ENCODE results near the gene MDFIC2. TPM values are rescaled to one million over a fixed set of nuclear protein-coding genes. Genes with fewer than 3 reads are reported as not detected.
"Not testable (repeated sequence)": the region's sequence is repeated elsewhere in the genome, so short reads cannot be mapped to it uniquely, and the experiment has no call there.

MDFIC2 gene
- total and polyA plus RNA-seq, 8 donors = not detected

DNA sequence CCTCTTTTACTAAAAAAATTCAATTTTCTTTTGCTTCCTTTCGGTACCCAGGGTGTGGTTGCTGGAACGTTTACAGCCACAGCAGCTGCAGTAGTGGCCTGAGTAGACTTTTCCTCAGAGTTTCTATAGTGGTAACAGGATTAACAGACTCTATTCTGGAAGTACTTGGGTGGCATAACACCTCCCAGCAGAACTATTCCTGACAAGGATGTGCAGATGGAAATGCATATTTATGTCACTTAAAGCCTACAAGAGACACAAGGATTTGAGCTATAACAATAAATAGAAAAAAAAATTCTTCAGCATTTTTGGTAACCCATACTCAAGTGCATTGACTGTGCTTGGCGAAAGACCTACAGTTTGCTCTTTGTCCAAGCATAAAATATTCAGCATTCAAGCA, 94.0 kb downstream of the MDFIC2 start:
- Histone ChIP-seq H3K4me1 (no peaks in the 10 kb centered on the region), H3K27me3 (no peaks in the 10 kb centered on the region), H3K4me3 (no peak overlapping the region), H3K36me3 (no peaks in the 10 kb centered on the region), H3K27ac (no peak overlapping the region), H3K9me3 (no peaks in the 10 kb centered on the region)
- TF ChIP-seq, protein P1, sequence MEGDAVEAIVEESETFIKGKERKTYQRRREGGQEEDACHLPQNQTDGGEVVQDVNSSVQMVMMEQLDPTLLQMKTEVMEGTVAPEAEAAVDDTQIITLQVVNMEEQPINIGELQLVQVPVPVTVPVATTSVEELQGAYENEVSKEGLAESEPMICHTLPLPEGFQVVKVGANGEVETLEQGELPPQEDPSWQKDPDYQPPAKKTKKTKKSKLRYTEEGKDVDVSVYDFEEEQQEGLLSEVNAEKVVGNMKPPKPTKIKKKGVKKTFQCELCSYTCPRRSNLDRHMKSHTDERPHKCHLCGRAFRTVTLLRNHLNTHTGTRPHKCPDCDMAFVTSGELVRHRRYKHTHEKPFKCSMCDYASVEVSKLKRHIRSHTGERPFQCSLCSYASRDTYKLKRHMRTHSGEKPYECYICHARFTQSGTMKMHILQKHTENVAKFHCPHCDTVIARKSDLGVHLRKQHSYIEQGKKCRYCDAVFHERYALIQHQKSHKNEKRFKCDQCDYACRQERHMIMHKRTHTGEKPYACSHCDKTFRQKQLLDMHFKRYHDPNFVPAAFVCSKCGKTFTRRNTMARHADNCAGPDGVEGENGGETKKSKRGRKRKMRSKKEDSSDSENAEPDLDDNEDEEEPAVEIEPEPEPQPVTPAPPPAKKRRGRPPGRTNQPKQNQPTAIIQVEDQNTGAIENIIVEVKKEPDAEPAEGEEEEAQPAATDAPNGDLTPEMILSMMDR (IDR thresholded peaks at IDR 0.05) = no peak
- intact Hi-C loops (cut with DNase I) = no loop called here
- no peak for ATAC-seq
- DNase-seq = no peak

GRCh38 chr3:70211274-70211673, 101.2 kb downstream of the MDFIC2 start:
- H3K27me3 ChIP-seq; H3K4me1 ChIP-seq; H3K36me3 ChIP-seq; ATAC-seq; DNase-seq; intact Hi-C loops (cut with DNase I); H3K9me3 ChIP-seq; H3K4me3 ChIP-seq; H3K27ac ChIP-seq: not testable (repeated sequence)

DNA sequence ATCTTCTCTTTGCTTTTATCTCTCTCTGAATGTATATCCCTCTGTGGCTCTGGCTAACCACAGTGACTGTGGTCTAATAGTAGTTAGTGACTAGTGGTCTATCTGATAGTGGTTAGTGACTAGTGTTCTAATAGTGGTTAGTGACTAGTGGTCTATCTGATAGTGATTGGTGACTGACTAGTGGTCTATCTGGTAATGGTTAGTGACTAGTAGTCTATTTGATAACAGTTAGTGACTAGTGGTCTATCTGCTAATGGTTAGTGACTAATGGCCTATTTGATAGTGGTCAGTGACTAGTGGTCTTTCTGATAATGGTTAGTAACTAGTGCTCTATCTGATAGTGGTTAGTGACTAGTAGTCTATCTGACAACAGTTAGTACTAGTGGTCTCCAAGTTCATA, 110.5 kb downstream of the MDFIC2 start:
- DNase-seq (no peak), ATAC-seq (no peak)
- Histone ChIP-seq H3K27ac (no peak overlapping the region), H3K36me3 (no peaks in the 10 kb centered on the region), H3K27me3 (no peaks in the 10 kb centered on the region), H3K4me1 (no peaks in the 10 kb centered on the region), H3K9me3 (no peaks in the 10 kb centered on the region), H3K4me3 (no peak overlapping the region)
- intact Hi-C loops (cut with DNase I) = no loop called here
- TF ChIP-seq, protein P1 (IDR thresholded peaks at IDR 0.05) = no peak

DNA sequence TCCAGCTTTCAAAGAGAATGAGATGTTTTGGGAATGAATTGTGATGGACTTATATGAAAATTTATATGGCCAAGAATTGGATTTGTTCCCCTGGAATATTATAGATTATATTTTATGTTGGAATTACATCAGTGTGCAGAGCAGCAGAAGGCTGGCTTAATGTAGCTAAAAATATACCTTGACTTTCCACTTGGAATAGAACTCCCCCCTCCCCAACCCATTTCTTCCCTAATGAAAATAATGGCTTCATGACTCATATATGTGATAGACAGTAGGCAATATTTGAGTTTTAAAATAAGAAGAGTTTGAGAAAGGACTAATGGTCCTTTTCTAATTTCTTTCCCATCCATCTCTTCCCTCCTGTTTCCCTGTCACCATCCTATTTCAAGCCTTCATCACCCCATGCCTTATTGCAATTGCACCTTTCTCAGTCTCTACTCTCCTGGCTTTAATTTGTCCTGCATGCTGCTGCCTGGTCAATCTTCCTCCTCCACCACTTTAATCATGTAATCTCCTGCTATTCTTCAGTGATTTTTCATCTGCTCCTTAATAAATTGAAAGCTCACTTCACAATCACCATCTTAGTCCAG, 122.5 kb downstream of the MDFIC2 start:
- H3K27ac ChIP-seq = no peak overlapping the region
- DNase-seq (no peak), ATAC-seq (no peak)
- no peaks in the 10 kb centered on the region for H3K4me1 ChIP-seq
- no peaks in the 10 kb centered on the region for H3K36me3 ChIP-seq
- H3K4me3 ChIP-seq = no peak overlapping the region
- no peaks in the 10 kb centered on the region for H3K9me3 ChIP-seq
- TF ChIP-seq, protein P1 (IDR thresholded peaks at IDR 0.05) = no peak
- intact Hi-C loops (cut with DNase I) = no loop called here
- H3K27me3 ChIP-seq = no peaks in the 10 kb centered on the region

GRCh38 chr3:70186221-70186620, 126.2 kb downstream of the MDFIC2 start:
- DNase-seq (no peak), ATAC-seq (no peak)
- no peaks in the 10 kb centered on the region for H3K4me1 ChIP-seq
- H3K4me3 ChIP-seq = no peak overlapping the region
- no peaks in the 10 kb centered on the region for H3K9me3 ChIP-seq
- H3K27ac ChIP-seq = no peak overlapping the region
- H3K36me3 ChIP-seq = no peaks in the 10 kb centered on the region
- intact Hi-C loops (cut with DNase I) = no loop called here
- TF ChIP-seq, protein P1 (IDR thresholded peaks at IDR 0.05) = no peak
- peaks cover 0 to 17% of the 10 kb centered on the region in 2 donors for H3K27me3 ChIP-seq

DNA sequence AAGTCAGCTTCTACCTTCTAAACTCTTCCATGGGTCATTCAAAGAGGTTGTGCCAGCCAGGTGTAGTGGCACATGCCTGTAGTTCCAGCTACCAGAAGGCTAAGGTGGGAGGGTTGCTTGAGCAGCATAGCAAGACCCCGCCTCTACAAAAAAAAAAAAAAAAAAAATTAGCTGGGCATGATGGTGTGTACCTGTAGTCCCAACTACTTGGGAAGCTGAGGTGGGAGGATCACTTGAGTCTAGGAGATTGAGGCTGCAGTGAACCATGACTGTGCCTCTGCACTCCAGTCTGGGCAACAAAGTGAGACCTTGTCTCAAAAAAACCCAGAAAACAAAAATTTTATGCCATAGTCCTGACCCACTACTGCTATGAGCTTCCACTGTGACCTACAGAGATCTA, 126.8 kb downstream of the MDFIC2 start:
- peaks cover 0 to 17% of the 10 kb centered on the region in 2 donors for H3K27me3 ChIP-seq
- no peaks in the 10 kb centered on the region for H3K4me1 ChIP-seq
- no peak overlapping the region for H3K27ac ChIP-seq
- H3K9me3 ChIP-seq = no peaks in the 10 kb centered on the region
- ATAC-seq (no peak), DNase-seq (no peak)
- intact Hi-C loops (cut with DNase I) = no loop called here
- H3K36me3 ChIP-seq = no peaks in the 10 kb centered on the region
- no peak overlapping the region for H3K4me3 ChIP-seq
- TF ChIP-seq, protein P1 (IDR thresholded peaks at IDR 0.05) = no peak
